Upper lobe of left lung (tissue), 4 donors: ENCODE results near the gene FAM53B.

Experiments used
- CTCF ChIP-seq, 6 experiments: fragments of 450-650 bp in 4 of 6; fragments of 200-600 bp in 2 of 6; sonication (generic) in 2 of 6; IDR thresholded peaks; one replicate each; pipeline ENCODE4 v1.5.1; 2016 to 2019; ENCODE audit warnings: antibody characterized with exemption in 6 of 6
- POLR2A ChIP-seq, 4 donors: fragments of 450-650 bp; IDR thresholded peaks; one replicate each; pipeline ENCODE4 v1.5.1; 2016 to 2017; ENCODE audit warnings: antibody characterized with exemption in 4 of 4, mild to moderate bottlenecking in 2 of 4
- POLR2AphosphoS5 ChIP-seq, 2 donors: sonication (generic); formaldehyde crosslinking; IDR thresholded peaks; one replicate each; pipeline ENCODE4 v1.5.1; 2017; ENCODE audit warnings: antibody characterized with exemption in 2 of 2

- no peak for TF ChIP-seq POLR2A (IDR thresholded peaks at IDR 0.05)
- TF ChIP-seq CTCF (IDR thresholded peaks at IDR 0.05) = no peak
- no peak for TF ChIP-seq POLR2AphosphoS5 (IDR thresholded peaks at IDR 0.05)
Observed at GRCh38 chr10:124716369-124716768, 27.8 kb downstream of the FAM53B start.
